Ovary (tissue), 3 donors: ENCODE results near the gene KIF5A.

Source experiments
- CTCF ChIP-seq, 3 donors: fragments of 450-650 bp in 2 of 3; fragments of 200-600 bp in 1 of 3; IDR thresholded peaks; one replicate each; pipeline versions ENCODE4 v1.5.1 to v1.8.0; 2016 to 2022; ENCODE audit warnings: antibody characterized with exemption in 3 of 3, mild to moderate bottlenecking in 1 of 3
- POLR2A ChIP-seq: fragments of 450-650 bp; IDR thresholded peaks from one replicate; pipeline ENCODE4 v1.6.1; 2017; ENCODE audit warnings: antibody characterized with exemption, mild to moderate bottlenecking, moderate library complexity
- donor health status: DM: no; HTN: no; CAD: no.

- TF ChIP-seq CTCF (IDR thresholded peaks at IDR 0.05), result no peak
- TF ChIP-seq POLR2A, result no peak
Measured at GRCh38 chr12:57626111-57626920, 76.5 kb downstream of the KIF5A start.
